HL-60 (cell line): ENCODE measurements around the gene TMEM184B.

ENCODE experiments used
- DNase-seq, 2 experiments: peaks; one replicate each; pipeline ENCODE4 v3.0.0-alpha.2; 2010 to 2020; ENCODE audit warnings: low read depth in 1 of 2, low spot score in 1 of 2
- H3K27ac ChIP-seq: fragments of 250-450 bp; sonication (Bioruptor Pico); replicated peaks from 2 replicates; pipeline ENCODE4 v1.5.1; 2020; ENCODE audit warnings: mild to moderate bottlenecking, moderate library complexity
- H3K27me3 ChIP-seq: fragments of 250-450 bp; sonication (Bioruptor Pico); 2 replicates; pipeline ENCODE4 v1.5.1; 2021; ENCODE audit warnings: mild to moderate bottlenecking, moderate library complexity; ENCODE audit not compliant: insufficient read depth, poor library complexity, severe bottlenecking
- H3K4me3 ChIP-seq: replicated peaks from 2 replicates; pipeline ENCODE4 v1.5.1; 2011; ENCODE audit warnings: mild to moderate bottlenecking, control low read depth, low read length; ENCODE audit not compliant: insufficient read depth
- CTCF ChIP-seq: IDR thresholded peaks from one replicate; pipeline ENCODE4 v1.5.1; 2011; ENCODE audit warnings: low read length, control low read depth, inconsistent platforms; ENCODE audit not compliant: insufficient read depth
- GABPA ChIP-seq: IDR thresholded peaks from 2 replicates; pipeline ENCODE4 v1.6.1; 2012; ENCODE audit warnings: low read depth
- POLR2AphosphoS5 ChIP-seq: IDR thresholded peaks from 2 replicates; pipeline ENCODE4 v1.6.1; 2012; ENCODE audit warnings: low read depth
- REST ChIP-seq: IDR thresholded peaks from 2 replicates; pipeline ENCODE4 v1.6.1; 2012; ENCODE audit warnings: low read depth; ENCODE audit not compliant: insufficient replicate concordance
- SPI1 ChIP-seq: IDR thresholded peaks from 2 replicates; pipeline ENCODE4 v1.6.1; 2012; ENCODE audit warnings: low read depth, mild to moderate bottlenecking, borderline replicate concordance

Gene TMEM184B

GRCh38 chr22:38257650-38258250 lies 15.1 kb downstream of the TMEM184B start:
- Histone ChIP-seq H3K27ac (no peak overlapping the region; the same call in 1 of the 2 replicates), H3K4me3 (no peak overlapping the region), H3K27me3 (no peaks in the 10 kb centered on the region)
- TF ChIP-seq REST (no peak), CTCF (no peak), SPI1 (no peak), POLR2AphosphoS5 (no peak)
- no peak for DNase-seq

GRCh38 chr22:38257181-38257580 lies 15.6 kb downstream of the TMEM184B start:
- TF ChIP-seq CTCF (no peak), GABPA (no peak), POLR2AphosphoS5 (no peak), SPI1 (no peak), REST (no peak)
- no peak for DNase-seq
- no peak overlapping the region for H3K4me3 ChIP-seq
- no peaks in the 10 kb centered on the region for H3K27me3 ChIP-seq
- no peak overlapping the region for H3K27ac ChIP-seq

- Histone ChIP-seq H3K27me3 (no peaks in the 10 kb centered on the region), H3K4me3 (no peak overlapping the region), H3K27ac (no peak overlapping the region)
- DNase-seq, result no peak
- TF ChIP-seq GABPA, result no peak
- no peak for TF ChIP-seq CTCF
- no peak for TF ChIP-seq SPI1
- no peak for TF ChIP-seq REST
- TF ChIP-seq POLR2AphosphoS5, result no peak
Measured at GRCh38 chr22:38255697-38256096, 17.1 kb downstream of the TMEM184B start.
